GM19452 (cell line): ENCODE data around the gene GPRIN3.

Experiments
- ATAC-seq: cut with Tn5 transposase; IDR thresholded peaks from one replicate; pipeline ENCODE4 v1.9.1; 2021; ENCODE audit not compliant: unreplicated experiment

Gene GPRIN3

GRCh38 chr4:89293299-89293698 is 14.3 kb downstream of the GPRIN3 start:
- ATAC-seq = no peak

DNA sequence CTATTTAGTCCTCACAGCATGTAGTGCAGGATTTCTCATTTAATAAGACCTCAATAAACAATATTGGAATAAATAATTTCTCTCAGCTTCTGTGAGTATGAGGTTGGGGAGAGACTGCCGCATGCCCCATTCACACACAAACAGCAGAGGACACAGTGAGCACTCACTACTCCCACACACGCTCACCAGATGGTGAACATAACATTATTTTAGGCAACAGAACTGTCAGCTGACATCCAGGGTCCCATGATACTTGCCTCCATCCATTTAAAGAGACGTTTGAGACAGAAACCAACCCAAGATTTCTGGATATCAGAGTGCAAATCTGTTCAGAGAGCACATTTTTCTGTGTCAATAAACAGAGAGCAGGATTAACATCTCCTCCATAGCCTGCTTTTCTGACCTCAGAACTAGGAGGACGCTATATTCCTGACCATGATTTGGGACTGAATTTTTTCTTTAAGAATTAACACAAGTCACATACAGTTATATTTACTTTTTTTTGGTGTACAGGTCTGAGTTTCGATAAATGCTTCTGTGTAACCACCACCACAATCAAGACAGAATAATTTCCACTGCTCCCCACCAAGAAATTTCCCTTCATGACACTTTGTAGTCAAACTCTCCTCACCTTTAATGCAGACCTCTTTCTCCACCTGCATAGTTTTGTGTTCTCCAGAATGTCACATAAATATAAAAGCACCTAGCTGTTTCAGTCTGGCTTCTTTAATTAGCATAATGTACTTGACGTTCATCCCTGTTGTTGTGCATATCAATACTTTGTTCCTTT is 16.7 kb downstream of the GPRIN3 start:
- no peak for ATAC-seq

- no peak for ATAC-seq
Observed at GRCh38 chr4:89289312-89289711, 18.3 kb downstream of the GPRIN3 start.

GRCh38 chr4:89288430-89288829 is 19.2 kb downstream of the GPRIN3 start:
- no peak for ATAC-seq

GRCh38 chr4:89287945-89288344 is 19.7 kb downstream of the GPRIN3 start:
- ATAC-seq = no peak

- ATAC-seq = peak; percentile 49
Observed at GRCh38 chr4:89285745-89286144, 21.9 kb downstream of the GPRIN3 start.

DNA sequence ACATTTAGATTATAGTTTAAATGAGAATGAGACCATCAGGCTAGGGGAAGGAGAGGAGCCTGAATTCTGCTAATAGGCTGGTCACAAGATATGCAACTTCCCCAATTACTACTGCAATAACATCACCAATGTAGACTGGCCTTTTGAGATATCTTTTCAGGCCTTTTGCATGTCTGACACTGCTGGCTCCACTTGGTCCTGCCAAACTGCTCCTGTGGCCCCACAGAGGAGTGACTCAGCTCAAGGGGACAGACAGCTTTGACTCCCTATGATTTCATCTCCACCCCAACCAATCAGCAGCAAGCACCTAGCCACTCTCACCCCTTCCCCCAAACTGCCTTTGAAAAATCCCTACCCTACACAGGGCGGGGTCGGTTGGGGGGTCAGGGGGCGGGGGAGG is 22.8 kb downstream of the GPRIN3 start:
- ATAC-seq = no peak

GRCh38 chr4:89284020-89284424 is 23.6 kb downstream of the GPRIN3 start:
- ATAC-seq = no peak

DNA sequence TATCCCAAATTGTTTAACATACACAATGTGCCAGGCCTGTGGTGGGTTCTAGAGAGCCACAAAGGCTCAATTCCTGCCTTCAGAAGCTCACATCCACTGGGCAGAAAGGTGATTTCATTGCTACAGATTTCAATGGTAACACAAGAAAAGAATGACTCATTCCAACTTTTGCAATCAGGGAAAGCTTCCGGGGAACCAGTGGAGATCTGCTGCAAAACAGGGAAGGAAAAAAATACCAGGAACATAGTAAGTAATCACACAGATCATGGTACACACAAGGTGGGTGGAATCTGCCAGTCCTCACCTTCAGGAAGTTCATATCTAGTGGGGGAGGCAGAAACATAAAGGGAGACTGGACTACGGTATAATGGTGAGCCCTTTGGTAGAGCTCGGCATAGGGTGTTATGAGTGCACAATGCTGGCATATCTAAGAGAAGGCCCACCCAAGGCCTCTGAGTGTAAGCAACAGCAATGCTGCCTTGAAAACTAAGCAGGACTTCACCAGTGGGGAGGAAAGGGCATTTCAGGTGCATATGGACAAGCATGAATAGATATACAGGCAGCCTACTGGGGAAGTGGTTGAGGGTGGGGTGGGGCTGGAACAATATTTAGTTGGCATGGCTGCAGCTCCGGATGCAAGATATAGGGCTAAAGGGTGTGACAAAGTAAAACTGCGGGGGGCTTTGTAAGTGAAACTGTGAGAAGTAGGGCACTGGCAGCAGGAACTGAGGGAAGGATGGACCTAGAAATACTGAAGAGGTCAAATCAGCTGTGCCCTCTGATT is 24.2 kb downstream of the GPRIN3 start:
- ATAC-seq = no peak

GRCh38 chr4:89279385-89279784 is 28.2 kb downstream of the GPRIN3 start:
- no peak for ATAC-seq

GRCh38 chr4:89277412-89277811 is 30.2 kb downstream of the GPRIN3 start:
- no peak for ATAC-seq

GRCh38 chr4:89276296-89276695 is 31.3 kb downstream of the GPRIN3 start:
- no peak for ATAC-seq

DNA sequence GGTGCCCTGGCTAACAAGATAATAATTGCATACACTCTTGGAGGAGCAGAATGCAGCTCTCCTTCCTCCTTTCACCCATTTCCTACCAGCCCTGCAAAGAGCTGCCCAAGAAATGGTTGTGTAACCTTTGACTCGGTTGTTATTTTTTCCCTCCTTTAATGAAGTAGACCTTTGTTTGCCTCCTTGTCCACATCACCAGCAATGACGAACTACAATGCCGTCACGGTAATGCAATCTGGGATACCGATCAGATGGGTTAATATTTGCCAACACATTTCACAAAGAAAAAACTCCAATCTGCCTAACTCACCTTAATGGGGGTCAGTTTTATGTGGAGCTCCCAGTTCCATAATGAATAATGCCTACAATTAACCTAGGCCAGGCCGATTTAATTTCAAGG is 32.0 kb downstream of the GPRIN3 start:
- ATAC-seq = no peak

DNA sequence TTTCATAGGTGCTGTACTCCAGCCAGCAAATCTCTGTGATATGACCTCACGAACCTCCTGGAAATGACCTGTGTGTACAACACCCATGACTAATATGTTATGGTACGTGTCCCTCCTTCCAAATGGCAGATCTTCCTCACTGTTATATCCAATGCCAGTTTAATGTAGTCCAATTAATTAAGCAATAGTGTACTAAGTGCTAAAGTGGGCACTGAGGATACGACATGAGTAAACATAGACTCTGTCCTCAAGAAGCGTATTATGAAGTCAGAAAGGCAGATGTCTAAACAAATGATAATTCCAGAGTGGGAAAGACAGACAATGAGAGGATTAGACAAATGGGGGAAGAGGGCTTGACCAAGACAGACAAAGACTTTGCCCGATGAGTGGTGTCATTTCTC is 33.9 kb downstream of the GPRIN3 start:
- ATAC-seq = no peak

- ATAC-seq = no peak
Observed at GRCh38 chr4:89270792-89271191, 36.8 kb downstream of the GPRIN3 start.

- ATAC-seq = no peak
Observed at GRCh38 chr4:89269121-89269666, 38.4 kb downstream of the GPRIN3 start.

GRCh38 chr4:89268679-89269078 is 38.9 kb downstream of the GPRIN3 start:
- no peak for ATAC-seq

DNA sequence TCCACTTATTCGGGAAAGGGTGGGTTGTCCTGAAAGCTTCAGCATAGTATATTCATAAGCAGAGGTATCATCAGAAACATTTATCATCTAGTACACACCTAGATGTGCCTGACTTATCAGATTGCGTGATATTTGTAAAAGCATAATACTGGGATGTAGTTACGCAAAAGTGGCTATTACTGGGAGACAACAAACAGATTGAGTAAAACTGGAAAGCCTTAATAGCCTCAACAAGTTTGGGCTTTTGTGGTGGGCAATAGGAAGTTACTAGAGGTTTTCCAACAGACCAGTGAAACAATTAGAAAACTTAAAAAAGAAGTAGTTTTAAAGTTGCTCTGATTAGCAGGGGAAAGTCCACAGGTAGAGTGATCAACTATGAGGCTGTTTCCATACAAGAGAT is 39.8 kb downstream of the GPRIN3 start:
- no peak for ATAC-seq

DNA sequence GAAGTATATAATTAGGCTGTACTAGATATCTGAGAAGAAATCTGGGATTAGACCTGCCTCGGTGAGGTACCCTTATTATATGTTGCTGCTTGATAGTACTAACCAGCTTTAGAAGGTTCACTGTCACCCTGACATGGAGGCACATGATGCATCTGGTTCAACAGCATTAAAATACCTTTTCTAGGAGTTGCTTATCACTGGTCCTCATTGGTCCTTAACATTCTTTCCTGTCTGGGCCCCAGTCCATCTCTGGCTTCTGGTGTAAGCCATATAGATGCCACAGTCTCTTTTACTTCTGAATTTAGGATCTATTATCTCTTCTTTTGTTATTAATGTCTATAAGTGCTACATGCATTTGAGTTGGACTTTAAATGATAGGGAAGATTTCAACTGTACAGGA is 40.2 kb downstream of the GPRIN3 start:
- no peak for ATAC-seq

DNA sequence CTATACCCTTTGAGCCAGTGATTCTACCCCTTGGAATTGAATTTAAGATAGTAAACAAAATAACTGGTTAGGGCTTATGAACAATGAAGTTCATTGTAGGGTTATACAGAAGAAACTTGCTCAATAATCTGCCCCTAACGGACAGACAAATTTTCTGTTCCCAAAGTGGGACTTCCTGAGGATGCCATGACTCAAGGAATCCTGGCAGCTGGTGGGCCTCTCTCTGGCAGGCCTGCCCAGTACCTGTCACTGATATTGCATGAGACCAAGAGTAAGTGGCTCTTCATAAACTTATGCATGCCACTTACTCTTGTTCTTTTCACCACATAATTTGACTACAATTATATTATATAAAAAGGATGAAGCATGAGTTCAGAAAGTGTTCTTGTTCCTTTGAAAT is 41.5 kb downstream of the GPRIN3 start:
- ATAC-seq = no peak

DNA sequence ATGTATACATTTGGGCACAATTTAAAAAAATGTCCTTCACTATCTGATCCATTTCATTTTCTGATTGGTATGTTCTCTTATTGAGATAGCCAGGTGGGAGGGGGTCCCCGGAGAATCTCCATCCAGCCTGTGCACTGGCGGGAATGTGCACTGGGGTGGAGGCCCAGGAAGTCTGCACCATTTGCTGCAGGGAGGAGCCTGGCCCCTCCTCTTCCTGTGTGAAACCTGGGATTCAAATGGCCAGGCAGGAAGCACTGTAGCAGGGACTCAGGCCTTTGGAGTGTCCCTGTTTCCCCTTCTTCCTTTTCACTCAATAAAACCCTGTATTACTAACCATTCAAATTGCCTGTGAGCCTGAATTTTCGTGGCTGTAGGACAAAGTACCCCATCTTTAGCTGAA is 44.3 kb downstream of the GPRIN3 start:
- ATAC-seq = no peak
